ENCODE results near the gene MANEA.

DNA sequence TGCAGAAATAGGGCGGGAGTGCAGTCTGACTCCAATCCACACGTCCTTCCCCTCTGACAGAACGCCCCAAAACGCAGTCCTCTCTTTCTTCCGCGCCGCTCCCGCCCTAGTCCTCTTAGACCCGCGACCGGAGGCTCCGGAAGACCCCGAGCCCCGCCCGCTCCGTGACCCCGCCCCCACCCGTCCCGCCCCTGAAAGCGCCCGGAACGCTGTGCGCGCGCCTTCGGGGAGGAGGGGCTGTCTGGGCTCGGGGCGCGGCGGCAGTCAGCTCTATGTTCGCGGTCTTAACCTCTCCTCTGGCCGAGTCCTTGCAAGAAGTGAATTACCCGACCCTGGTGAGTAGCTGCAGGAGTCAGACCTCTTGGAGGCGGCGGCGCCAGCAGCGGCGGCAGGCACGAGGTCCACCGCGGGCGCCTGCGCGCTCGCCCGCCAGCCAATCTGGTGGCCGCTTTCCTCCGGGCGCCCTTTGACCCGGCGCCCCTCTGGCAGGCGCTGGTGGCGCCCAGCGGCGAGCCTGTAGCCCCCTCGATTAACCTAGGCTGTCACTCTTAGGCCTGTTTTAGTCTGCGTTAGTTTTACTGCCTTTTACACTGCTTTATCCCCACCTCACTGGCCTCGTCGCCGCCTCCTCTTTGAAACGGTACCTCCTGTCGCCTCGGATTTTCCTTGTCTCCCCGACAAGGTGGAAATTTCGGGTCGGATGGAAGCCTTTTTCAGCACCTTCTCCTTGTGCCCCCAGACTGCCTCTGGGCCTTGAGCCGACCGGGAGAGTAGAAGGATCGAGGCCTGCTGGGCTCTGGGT, at the start of gene MANEA:
- TF ChIP-seq CHD2 (IDR thresholded peaks at IDR 0.05; ENCODE audit: low read length, partially characterized antibody) (no peak), FOXJ3 (CRISPR knock-in tag; IDR thresholded peaks at IDR 0.05) (no peak), YY1 (IDR thresholded peaks at IDR 0.05; ENCODE audit: low read depth) (0 out of 2 replicates have a peak, but pooled peaks have one; percentile 41), EZH2phosphoT487 (IDR thresholded peaks at IDR 0.05; ENCODE audit: borderline replicate concordance, low read depth) (no peak), GABPA (IDR thresholded peaks at IDR 0.05; ENCODE audit: low read depth) (no peak), PBX3 (IDR thresholded peaks at IDR 0.05) (no peak), RAD21 (IDR thresholded peaks at IDR 0.05; ENCODE audit: low read length) (no peak), POLR2AphosphoS5 (IDR thresholded peaks at IDR 0.05; ENCODE audit: low read depth, low read length) (peak; percentile 57), EP300 (IDR thresholded peaks at IDR 0.05; ENCODE audit: borderline replicate concordance in 1 of 2, low read depth in 1 of 2, low read length in 1 of 2) (no peak), REST (IDR thresholded peaks at IDR 0.05; ENCODE audit: low read depth, low read length) (0 out of 2 replicates have a peak, but pooled peaks have one; percentile 4)
- TF ChIP-seq, protein P1, sequence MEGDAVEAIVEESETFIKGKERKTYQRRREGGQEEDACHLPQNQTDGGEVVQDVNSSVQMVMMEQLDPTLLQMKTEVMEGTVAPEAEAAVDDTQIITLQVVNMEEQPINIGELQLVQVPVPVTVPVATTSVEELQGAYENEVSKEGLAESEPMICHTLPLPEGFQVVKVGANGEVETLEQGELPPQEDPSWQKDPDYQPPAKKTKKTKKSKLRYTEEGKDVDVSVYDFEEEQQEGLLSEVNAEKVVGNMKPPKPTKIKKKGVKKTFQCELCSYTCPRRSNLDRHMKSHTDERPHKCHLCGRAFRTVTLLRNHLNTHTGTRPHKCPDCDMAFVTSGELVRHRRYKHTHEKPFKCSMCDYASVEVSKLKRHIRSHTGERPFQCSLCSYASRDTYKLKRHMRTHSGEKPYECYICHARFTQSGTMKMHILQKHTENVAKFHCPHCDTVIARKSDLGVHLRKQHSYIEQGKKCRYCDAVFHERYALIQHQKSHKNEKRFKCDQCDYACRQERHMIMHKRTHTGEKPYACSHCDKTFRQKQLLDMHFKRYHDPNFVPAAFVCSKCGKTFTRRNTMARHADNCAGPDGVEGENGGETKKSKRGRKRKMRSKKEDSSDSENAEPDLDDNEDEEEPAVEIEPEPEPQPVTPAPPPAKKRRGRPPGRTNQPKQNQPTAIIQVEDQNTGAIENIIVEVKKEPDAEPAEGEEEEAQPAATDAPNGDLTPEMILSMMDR (IDR thresholded peaks at IDR 0.05) = no peak; the same call in 1 of the 2 replicates
- TF ChIP-seq, protein P2, sequence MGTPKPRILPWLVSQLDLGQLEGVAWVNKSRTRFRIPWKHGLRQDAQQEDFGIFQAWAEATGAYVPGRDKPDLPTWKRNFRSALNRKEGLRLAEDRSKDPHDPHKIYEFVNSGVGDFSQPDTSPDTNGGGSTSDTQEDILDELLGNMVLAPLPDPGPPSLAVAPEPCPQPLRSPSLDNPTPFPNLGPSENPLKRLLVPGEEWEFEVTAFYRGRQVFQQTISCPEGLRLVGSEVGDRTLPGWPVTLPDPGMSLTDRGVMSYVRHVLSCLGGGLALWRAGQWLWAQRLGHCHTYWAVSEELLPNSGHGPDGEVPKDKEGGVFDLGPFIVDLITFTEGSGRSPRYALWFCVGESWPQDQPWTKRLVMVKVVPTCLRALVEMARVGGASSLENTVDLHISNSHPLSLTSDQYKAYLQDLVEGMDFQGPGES (IDR thresholded peaks at IDR 0.05; ENCODE audit: low read depth, low read length) = no peak

Data from SK-N-SH (cell line).